Keratinocyte (primary cell): ENCODE data around the gene LEKR1. TPM values are rescaled to one million over a fixed set of nuclear protein-coding genes. Genes with fewer than 3 reads are reported as not detected.

Source experiments
- DNase-seq: peaks from one replicate; pipeline ENCODE4 v3.0.0-alpha.2; 2011; ENCODE audit warnings: low read depth, missing footprints, low spot score
- FAIRE-seq: peaks from 2 replicates; lab custom pipeline; 2011; peaks lifted over from hg19 to GRCh38; lab: Jason Lieb, UNC
- H2AFZ ChIP-seq: 2 replicates; pipeline ENCODE4 v1.6.0; 2012; ENCODE audit warnings: low read length, control low read depth, inconsistent platforms; ENCODE audit not compliant: control insufficient read depth
- H3K27ac ChIP-seq: 2 replicates; pipeline ENCODE4 v1.5.1; 2011; ENCODE audit warnings: low read length; ENCODE audit not compliant: control insufficient read depth, insufficient read depth
- H3K27me3 ChIP-seq: 3 replicates; pipeline ENCODE4 v1.6.0; 2011; ENCODE audit warnings: low read length; ENCODE audit not compliant: control insufficient read depth, insufficient read depth; ENCODE audit errors: extremely low read depth
- H3K36me3 ChIP-seq, 2 experiments: 2 replicates in 1 of 2; 3 replicates in 1 of 2; pipeline ENCODE4 v1.5.1; 2011; ENCODE audit warnings: low read length in 2 of 2, mild to moderate bottlenecking in 1 of 2; ENCODE audit not compliant: control insufficient read depth in 2 of 2, insufficient read depth in 2 of 2; ENCODE audit errors: extremely low read depth in 1 of 2
- H3K4me1 ChIP-seq: 3 replicates; pipeline ENCODE4 v1.5.1; 2011; ENCODE audit warnings: low read length; ENCODE audit not compliant: control insufficient read depth, insufficient read depth; ENCODE audit errors: extremely low read depth
- H3K4me2 ChIP-seq: 3 replicates; pipeline ENCODE4 v1.6.0; 2011; ENCODE audit warnings: low read depth, low read length; ENCODE audit not compliant: control insufficient read depth, insufficient read depth; ENCODE audit errors: extremely low read depth
- H3K4me3 ChIP-seq, 3 experiments: fragments of 200-600 bp in 1 of 3; sonication (generic) in 1 of 3; 2 replicates in 2 of 3; 3 replicates in 1 of 3; pipeline ENCODE4 v1.5.1; 2011 to 2016; ENCODE audit warnings: low read length in 3 of 3, mild to moderate bottlenecking in 3 of 3, control low read depth in 2 of 3, inconsistent platforms in 1 of 3, low read depth in 1 of 3, mixed read lengths in 1 of 3, mixed run types in 1 of 3, moderate library complexity in 1 of 3; ENCODE audit not compliant: control insufficient read depth in 2 of 3, insufficient read depth in 2 of 3; ENCODE audit errors: extremely low read depth in 1 of 3
- H3K79me2 ChIP-seq: 2 replicates; pipeline ENCODE4 v1.6.0; 2012; ENCODE audit warnings: low read length; ENCODE audit not compliant: control insufficient read depth, insufficient read depth
- H3K9ac ChIP-seq: 3 replicates; pipeline ENCODE4 v1.6.0; 2011; ENCODE audit warnings: low read length; ENCODE audit not compliant: control insufficient read depth, insufficient read depth; ENCODE audit errors: extremely low read depth
- H3K9me1 ChIP-seq: 3 replicates; pipeline ENCODE4 v1.6.0; 2011; ENCODE audit warnings: low read length; ENCODE audit not compliant: control insufficient read depth, insufficient read depth; ENCODE audit errors: extremely low read depth
- H3K9me3 ChIP-seq: 2 replicates; pipeline ENCODE4 v1.5.1; 2012; ENCODE audit warnings: low read depth, low read length; ENCODE audit not compliant: control insufficient read depth
- H4K20me1 ChIP-seq: 3 replicates; pipeline ENCODE4 v1.6.0; 2011; ENCODE audit warnings: low read length; ENCODE audit not compliant: control insufficient read depth, insufficient read depth; ENCODE audit errors: extremely low read depth
- CTCF ChIP-seq, 3 experiments: IDR thresholded peaks in 1 of 3; conservative IDR thresholded peaks in 1 of 3; optimal IDR thresholded peaks in 1 of 3; 2 replicates in 2 of 3; 3 replicates in 1 of 3; pipeline versions ENCODE3 to v1.5.1; 2011; ENCODE audit warnings: low read length in 3 of 3, mild to moderate bottlenecking in 3 of 3, moderate library complexity in 2 of 3, control low read depth in 1 of 3, inconsistent platforms in 1 of 3; ENCODE audit not compliant: insufficient read depth in 2 of 3; ENCODE audit errors: extremely low read depth in 1 of 3
- EZH2 ChIP-seq: IDR thresholded peaks from one replicate; pipeline ENCODE4 v1.6.1; 2012; ENCODE audit warnings: inconsistent platforms, mild to moderate bottlenecking, low read length, moderate library complexity
- dilution Hi-C: fragments of 300-500 bp; cut with MboI; formaldehyde crosslinking; loops from one replicate; pipeline ENCODE4 v1.7.0; 2020; ENCODE audit warnings: low sequenced_read_pairs; ENCODE audit not compliant: extremely low pct_ligation_motif_present
- polyA plus RNA-seq, 5 experiments: library from polyadenylated mRNA; depleted of rRNA in 3 of 5; stranded (reverse) in 3 of 5; stranded (forward) in 1 of 5; unstranded in 1 of 5; fragments of >200 nt; gene quantifications; 1 replicate in 1 of 5; 2 replicates in 3 of 5; 3 replicates in 1 of 5; pipeline versions ENCODE4 v1.2.1 to v1.2.3, GENCODE V29; 2011 to 2012; ENCODE audit warnings: missing spikeins in 2 of 5, low read depth in 1 of 5, low replicate concordance in 1 of 5

LEKR1 gene
- polyA plus RNA-seq, 1 donor (not counting 4 experiments of a cell fraction or from before 2014, with no cell fraction given): 0.63 TPM

DNA sequence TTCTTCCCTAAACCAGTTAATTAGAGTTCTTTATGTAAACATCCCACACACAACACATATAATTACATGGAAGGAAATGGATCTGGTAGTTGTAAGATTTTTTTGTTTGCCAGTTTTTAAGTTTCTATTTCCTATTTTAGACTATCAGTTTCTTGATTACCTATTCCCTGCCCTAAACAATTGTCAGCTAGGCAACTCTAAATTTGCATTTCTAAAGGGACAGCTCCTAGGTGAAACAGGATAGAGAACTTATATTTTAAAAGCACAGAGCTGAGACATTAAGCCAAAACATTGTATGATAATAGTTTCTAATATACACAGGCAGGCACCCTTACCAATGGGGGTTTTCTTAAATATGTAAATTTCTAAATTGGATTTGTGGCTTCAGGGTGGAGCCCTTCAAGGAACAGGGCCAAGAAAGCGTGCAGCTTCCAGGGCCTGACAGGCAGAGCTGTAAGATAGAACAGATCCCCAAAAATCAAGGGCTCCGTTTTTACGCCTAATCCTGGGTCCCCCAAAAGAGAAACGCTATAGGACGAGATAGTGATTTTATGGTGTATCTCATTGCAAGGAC is 8.9 kb downstream of the LEKR1 start:
- no peaks in the 10 kb centered on the region for H3K79me2 ChIP-seq
- H3K4me3 ChIP-seq: no peak overlapping the region
- no peaks in the 10 kb centered on the region for H3K9me3 ChIP-seq
- FAIRE-seq (no peak), DNase-seq (no peak)
- H3K4me2 ChIP-seq: no peak overlapping the region
- H3K9me1 ChIP-seq: no peaks in the 10 kb centered on the region
- H3K27ac ChIP-seq: no peak overlapping the region
- TF ChIP-seq EZH2: no peak
- TF ChIP-seq CTCF (optimal IDR thresholded peaks at IDR 0.05 in 1 of 3, IDR thresholded peaks at IDR 0.05 in 1 of 3, conservative IDR thresholded peaks at IDR 0.05 in 1 of 3; ENCODE audit: extremely low read depth in 1 of 3, insufficient read depth in 2 of 3, low read length in 3 of 3): no peak
- no peaks in the 10 kb centered on the region for H3K27me3 ChIP-seq
- dilution Hi-C loops: no loop called here
- H2AFZ ChIP-seq: no peak overlapping the region
- H4K20me1 ChIP-seq: no peaks in the 10 kb centered on the region
- no peaks in the 10 kb centered on the region for H3K36me3 ChIP-seq
- H3K9ac ChIP-seq: no peak overlapping the region
- peaks cover 4% of the 10 kb centered on the region for H3K4me1 ChIP-seq

DNA sequence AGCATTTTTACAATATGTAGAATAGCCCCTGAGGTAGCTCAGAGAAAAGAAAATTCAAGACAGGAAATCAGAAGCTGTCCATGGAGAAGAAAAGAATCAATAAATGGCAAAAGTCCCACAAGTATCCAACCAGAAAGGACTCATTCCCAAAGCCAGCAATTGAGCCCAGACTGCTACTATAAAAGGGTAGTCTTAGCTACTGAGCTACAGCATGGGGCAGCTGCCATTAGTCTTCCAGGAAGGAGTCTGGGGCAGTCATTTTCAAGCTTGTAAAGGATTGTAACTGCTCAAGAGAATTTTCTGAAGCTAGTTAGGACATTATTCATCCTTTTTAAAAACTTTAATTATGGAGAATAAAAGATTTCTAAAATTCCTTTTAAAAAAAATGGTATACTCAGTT is 10.5 kb downstream of the LEKR1 start:
- no peak for DNase-seq
- FAIRE-seq: no peak
- Histone ChIP-seq H3K27ac (no peak overlapping the region), H3K4me2 (no peak overlapping the region), H3K4me1 (peaks cover 4% of the 10 kb centered on the region), H3K4me3 (no peak overlapping the region), H3K27me3 (no peaks in the 10 kb centered on the region), H3K9me1 (no peaks in the 10 kb centered on the region), H3K9ac (no peak overlapping the region), H3K9me3 (no peaks in the 10 kb centered on the region), H2AFZ (no peak overlapping the region), H3K79me2 (no peaks in the 10 kb centered on the region), H3K36me3 (no peaks in the 10 kb centered on the region), H4K20me1 (no peaks in the 10 kb centered on the region)
- dilution Hi-C loops: no loop called here
- no peak for TF ChIP-seq EZH2
- no peak for TF ChIP-seq CTCF (optimal IDR thresholded peaks at IDR 0.05 in 1 of 3, IDR thresholded peaks at IDR 0.05 in 1 of 3, conservative IDR thresholded peaks at IDR 0.05 in 1 of 3; ENCODE audit: extremely low read depth in 1 of 3, insufficient read depth in 2 of 3, low read length in 3 of 3)
